ENCODE results near the gene VSTM2L. TPM values are rescaled to one million over a fixed set of nuclear protein-coding genes. Genes with fewer than 3 reads are reported as not detected.

Gene VSTM2L
- total and polyA plus RNA-seq, 4 donors, result 8.0 to 71.6 (median 31.4) TPM

DNA sequence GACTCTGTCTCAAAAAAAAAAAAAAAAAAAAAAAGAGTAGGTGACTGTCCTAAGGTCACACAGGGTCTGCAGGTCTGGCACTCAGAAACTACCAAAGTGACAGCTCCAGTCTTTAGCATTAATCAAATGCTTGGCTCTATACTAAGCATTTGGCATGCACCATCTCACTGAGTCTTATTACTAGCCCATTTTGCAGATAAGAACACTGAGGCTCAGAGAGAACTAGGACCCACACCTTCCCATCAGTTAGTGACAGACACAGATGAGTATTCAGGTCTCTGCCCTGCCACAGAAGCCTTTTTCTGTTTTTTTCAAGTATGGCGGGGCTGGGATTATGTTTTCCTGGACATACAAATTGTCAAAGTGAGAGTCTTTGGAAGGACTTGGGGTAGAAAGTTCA, 23.1 kb upstream of the VSTM2L start:
- no peak for TF ChIP-seq CTCF (IDR thresholded peaks at IDR 0.05; ENCODE audit: control extremely low read depth, extremely low read depth)
- H3K36me3 ChIP-seq (ENCODE audit: control insufficient read depth in 4 of 4, insufficient read depth in 4 of 4, low read length in 4 of 4), result peaks cover 0 to 3% (median 0%) of the 10 kb centered on the region in 4 donors
- peaks cover 0 to 26% (median 5%) of the 10 kb centered on the region in 5 donors for H3K4me1 ChIP-seq (ENCODE audit: control insufficient read depth in 5 of 5, insufficient read depth in 5 of 5, low read length in 5 of 5)
- no peaks in the 10 kb centered on the region for H3K9me3 ChIP-seq (ENCODE audit: control insufficient read depth in 4 of 4, insufficient read depth in 3 of 4, low read length in 3 of 4)
- ATAC-seq (ENCODE audit: insufficient read depth, low FRiP score), result no peak
- H3K27ac ChIP-seq (ENCODE audit: low read depth in 1 of 2, low read length in 1 of 2), result no peak overlapping the region
- no peak for DNase-seq
- H3K4me3 ChIP-seq, result no peak overlapping the region
- WGBS, 2 donors, result 98 to 100% methylated on average over 1 of the region's 1 CpG
- H3K27me3 ChIP-seq (ENCODE audit: control insufficient read depth in 3 of 3, insufficient read depth in 3 of 3, low read length in 2 of 3), result no peaks in the 10 kb centered on the region
- no peak overlapping the region for H3K9ac ChIP-seq (ENCODE audit: insufficient read depth in 1 of 2, low read length in 2 of 2)

GRCh38 chr20:37880726-37881591, 22.0 kb upstream of the VSTM2L start:
- peak; percentile 20 for ATAC-seq (ENCODE audit: insufficient read depth, low FRiP score)
- TF ChIP-seq CTCF (IDR thresholded peaks at IDR 0.05; ENCODE audit: control extremely low read depth, extremely low read depth), result no peak
- H3K27ac ChIP-seq (ENCODE audit: low read depth in 1 of 2, low read length in 1 of 2), result no peak overlapping the region
- DNase-seq, result peak; percentile 87 to 92 (median 89)
- H3K9me3 ChIP-seq (ENCODE audit: control insufficient read depth in 4 of 4, insufficient read depth in 3 of 4, low read length in 3 of 4), result no peaks in the 10 kb centered on the region
- WGBS, 2 donors, result 61 to 78% methylated on average over 18 of the region's 18 CpGs
- no peak overlapping the region for H3K4me3 ChIP-seq
- no peak overlapping the region for H3K9ac ChIP-seq (ENCODE audit: insufficient read depth in 1 of 2, low read length in 2 of 2)
- no peaks in the 10 kb centered on the region for H3K36me3 ChIP-seq (ENCODE audit: control insufficient read depth in 4 of 4, insufficient read depth in 4 of 4, low read length in 4 of 4)
- H3K4me1 ChIP-seq (ENCODE audit: control insufficient read depth in 5 of 5, insufficient read depth in 5 of 5, low read length in 5 of 5), result peaks cover 0 to 29% (median 5%) of the 10 kb centered on the region in 5 donors
- H3K27me3 ChIP-seq (ENCODE audit: control insufficient read depth in 3 of 3, insufficient read depth in 3 of 3, low read length in 2 of 3), result no peaks in the 10 kb centered on the region

DNA sequence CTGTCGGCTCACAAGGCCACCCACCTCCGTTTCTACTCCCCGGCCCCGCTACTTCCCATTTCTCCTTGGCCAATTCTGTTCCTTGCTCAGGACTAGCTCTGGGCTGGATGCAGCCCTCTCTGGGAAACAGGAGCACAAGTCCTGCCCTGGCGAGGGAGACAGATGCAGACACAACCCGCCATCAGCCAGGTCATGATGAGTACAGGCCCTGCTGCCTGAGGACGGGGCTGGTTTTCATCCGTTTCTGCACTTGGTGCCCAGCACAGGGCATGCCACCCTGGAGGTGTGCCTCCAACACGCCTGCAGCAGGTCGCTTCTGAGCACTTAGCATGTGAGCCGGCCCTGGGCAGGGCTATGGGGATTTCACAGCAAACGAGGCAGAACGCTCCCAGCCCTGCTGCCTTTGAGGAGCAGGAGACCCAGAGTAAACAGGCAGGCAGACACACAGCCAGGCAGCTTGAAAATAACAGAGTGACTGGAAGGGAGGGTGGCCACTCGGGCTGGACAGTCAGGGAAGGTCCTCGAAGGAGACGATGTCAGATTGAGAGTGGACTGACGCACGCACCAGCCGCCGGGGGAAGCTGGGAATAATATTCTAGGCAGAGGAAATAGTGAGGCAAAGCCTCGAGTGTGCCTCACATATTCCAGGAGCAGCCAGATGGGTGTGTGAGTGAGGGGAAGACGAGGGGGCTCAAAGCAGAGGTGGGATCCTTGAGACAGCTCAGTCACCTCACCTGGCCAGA, 21.2 kb upstream of the VSTM2L start:
- no peak for TF ChIP-seq CTCF (IDR thresholded peaks at IDR 0.05; ENCODE audit: control extremely low read depth, extremely low read depth)
- no peak for ATAC-seq (ENCODE audit: insufficient read depth, low FRiP score)
- no peaks in the 10 kb centered on the region for H3K9me3 ChIP-seq (ENCODE audit: control insufficient read depth in 4 of 4, insufficient read depth in 3 of 4, low read length in 3 of 4)
- H3K27me3 ChIP-seq (ENCODE audit: control insufficient read depth in 3 of 3, insufficient read depth in 3 of 3, low read length in 2 of 3), result no peaks in the 10 kb centered on the region
- WGBS, 2 donors, result 75 to 84% methylated on average over 22 of the region's 22 CpGs
- peaks cover 3 to 37% (median 5%) of the 10 kb centered on the region in 5 donors for H3K4me1 ChIP-seq (ENCODE audit: control insufficient read depth in 5 of 5, insufficient read depth in 5 of 5, low read length in 5 of 5)
- H3K4me3 ChIP-seq, result no peak overlapping the region
- no peak overlapping the region for H3K9ac ChIP-seq (ENCODE audit: insufficient read depth in 1 of 2, low read length in 2 of 2)
- no peak overlapping the region for H3K27ac ChIP-seq (ENCODE audit: low read depth in 1 of 2, low read length in 1 of 2)
- no peak for DNase-seq
- H3K36me3 ChIP-seq (ENCODE audit: control insufficient read depth in 4 of 4, insufficient read depth in 4 of 4, low read length in 4 of 4), result no peaks in the 10 kb centered on the region
